Motor neuron (in vitro differentiated cells): ENCODE results near the gene TANGO2. TPM values are rescaled to one million over a fixed set of nuclear protein-coding genes. Genes with fewer than 3 reads are reported as not detected.
A peak's percentile ranks its signal among the peaks of the same experiment; 100 is the strongest.

Source experiments
- ATAC-seq, 8 experiments: fragments of 200-7000 bp; cut with Tn5 transposase; replicated peaks in 6 of 8; 2 replicates each; pipeline ENCODE4 v1.8.0; 2021; ENCODE audit warnings: mild to moderate bottlenecking in 8 of 8, moderate library complexity in 8 of 8
- H3K27ac ChIP-seq, 2 donors: fragments of 250-450 bp; sonication (Bioruptor Pico); 2 replicates each; pipeline ENCODE4 v1.9.0; 2021; ENCODE audit warnings: antibody characterized with exemption in 2 of 2, mild to moderate bottlenecking in 2 of 2, moderate library complexity in 1 of 2
- H3K4me1 ChIP-seq, 2 donors: fragments of 250-450 bp; sonication (Bioruptor Pico); replicated peaks in 1 of 2; 2 replicates each; pipeline ENCODE4 v1.6.1; 2021; ENCODE audit warnings: antibody characterized with exemption in 2 of 2, mild to moderate bottlenecking in 2 of 2, moderate library complexity in 1 of 2
- H3K4me3 ChIP-seq, 5 donors: fragments of 250-450 bp; sonication (Bioruptor Pico); 2 replicates each; pipeline ENCODE4 v1.9.0; 2021; ENCODE audit warnings: antibody characterized with exemption in 5 of 5, mild to moderate bottlenecking in 5 of 5, moderate library complexity in 4 of 5
- WGBS, 10 experiments: fragments of 450-650 bp; shearing (Covaris generic); methylation state at CpG; one replicate each; pipeline ENCODE4 v1.0.0; 2022; 5-methylcytosine and 5-hydroxymethylcytosine counted together
- in situ Hi-C, 9 experiments: fragments of 400-800 bp; cut with MboI; loops; one replicate each; pipeline ENCODE4 v1.15.0; 2021; ENCODE audit warnings: low sequenced_read_pairs in 9 of 9, low pct_unique_long_range_greater_than_20kb in 2 of 9; ENCODE audit not compliant: unreplicated experiment in 9 of 9
- total RNA-seq, 8 experiments: library from RNA; unstranded; fragments of 300-600 nt; gene quantifications; 2 replicates each; pipeline versions ENCODE4 v1.2.3 to v1.2.4, GENCODE V29; 2022

Gene TANGO2
- total RNA-seq, 8 experiments from 2014 or later = 5.4 to 36.3 (median 14.5) TPM

- no peak for ATAC-seq
- H3K4me1 ChIP-seq = peaks cover 48 to 52% of the 10 kb centered on the region in 2 donors
- 13 to 71% (median 57%) methylated on average over 1 to 2 of the region's 2 CpGs; no CpG with 5 or more reads in 3 of the 10 experiments for WGBS, 10 experiments
- H3K27ac ChIP-seq = peak overlapping the region in 1 of 2 donors; percentile 33
- no peak overlapping the region for H3K4me3 ChIP-seq
- in situ Hi-C loops = no loop called here
These were observed 18.3 kb upstream of the TANGO2 start for GRCh38 chr22:20002636-20003035.

GRCh38 chr22:20003304-20003703 is 17.6 kb upstream of the TANGO2 start:
- in situ Hi-C loops = no loop called here
- WGBS, 10 experiments = 62 to 100% (median 91%) methylated on average over 1 of the region's 1 CpG
- Histone ChIP-seq H3K4me3 (no peak overlapping the region), H3K27ac (no peak overlapping the region), H3K4me1 (peaks cover 41 to 45% of the 10 kb centered on the region in 2 donors)
- ATAC-seq = no peak

- WGBS, 10 experiments = 17 to 100% (median 88%) methylated on average over 2 to 3 of the region's 3 CpGs
- Histone ChIP-seq H3K27ac (no peak overlapping the region), H3K4me1 (peaks cover 30 to 33% of the 10 kb centered on the region in 2 donors), H3K4me3 (no peak overlapping the region)
- in situ Hi-C loops = no loop called here
- no peak for ATAC-seq
These were observed 16.4 kb upstream of the TANGO2 start for GRCh38 chr22:20004464-20004863.

- no peak overlapping the region for H3K4me3 ChIP-seq
- in situ Hi-C loops = no loop called here
- ATAC-seq = peak in 5 of 8 experiments; percentile 17 to 58 (median 31)
- WGBS, 10 experiments = 78 to 100% (median 84%) methylated on average over 1 to 6 of the region's 11 CpGs; no CpG with 5 or more reads in 2 of the 10 experiments
- no peak overlapping the region for H3K27ac ChIP-seq
- H3K4me1 ChIP-seq = peaks cover 12 to 19% of the 10 kb centered on the region in 2 donors
These were observed 12.5 kb upstream of the TANGO2 start for GRCh38 chr22:20008221-20008995.

- Histone ChIP-seq H3K27ac (no peak overlapping the region), H3K4me3 (no peak overlapping the region), H3K4me1 (peaks cover 15 to 19% of the 10 kb centered on the region in 2 donors)
- WGBS, 10 experiments = 91 to 100% (median 100%) methylated on average over 1 to 6 of the region's 9 CpGs; no CpG with 5 or more reads in 4 of the 10 experiments
- no peak for ATAC-seq
- in situ Hi-C loops = no loop called here
These were observed 11.9 kb upstream of the TANGO2 start for GRCh38 chr22:20009018-20009491.

GRCh38 chr22:20009582-20010306 is 11.2 kb upstream of the TANGO2 start:
- no peak overlapping the region for H3K4me3 ChIP-seq
- H3K4me1 ChIP-seq = peaks cover 15 to 19% of the 10 kb centered on the region in 2 donors
- WGBS, 10 experiments = 77 to 100% (median 98%) methylated on average over 2 to 6 of the region's 8 CpGs; no CpG with 5 or more reads in 6 of the 10 experiments
- in situ Hi-C loops = loop anchor here in 1 of 9 experiments (10.0 kb wide), 1 partner anchor 55 kb away; no protein-coding TSS in a partner anchor
- H3K27ac ChIP-seq = peak overlapping the region in 1 of 2 donors; percentile 13
- no peak for ATAC-seq

GRCh38 chr22:20010307-20011122 is 10.4 kb upstream of the TANGO2 start:
- Histone ChIP-seq H3K4me3 (no peak overlapping the region), H3K4me1 (peaks cover 20% of the 10 kb centered on the region in 2 donors), H3K27ac (peak overlapping the region; percentile 21 to 47)
- 65 to 100% (median 90%) methylated on average over 2 to 6 of the region's 14 CpGs; no CpG with 5 or more reads in 3 of the 10 experiments for WGBS, 10 experiments
- in situ Hi-C loops = loop anchor here in 1 of 9 experiments (10.0 kb wide), 1 partner anchor 56 kb away; no protein-coding TSS in a partner anchor
- peak in 2 of 8 experiments; percentile 7 to 17 for ATAC-seq

GRCh38 chr22:20011123-20011992 is 9.6 kb upstream of the TANGO2 start:
- Histone ChIP-seq H3K27ac (peak overlapping the region; percentile 13 to 47), H3K4me3 (no peak overlapping the region), H3K4me1 (peaks cover 22 to 24% of the 10 kb centered on the region in 2 donors)
- WGBS, 10 experiments = 22 to 100% (median 80%) methylated on average over 1 to 3 of the region's 20 CpGs; no CpG with 5 or more reads in 3 of the 10 experiments
- in situ Hi-C loops = loop anchor here in 1 of 9 experiments (10.0 kb wide), 1 partner anchor 57 kb away; no protein-coding TSS in a partner anchor
- ATAC-seq = peak in 2 of 8 experiments; percentile 9 to 22

GRCh38 chr22:20011993-20012740 is 8.7 kb upstream of the TANGO2 start:
- 100% methylated on average over 1 of the region's 7 CpGs; no CpG with 5 or more reads in 8 of the 10 experiments for WGBS, 10 experiments
- H3K27ac ChIP-seq = no peak overlapping the region
- no peak for ATAC-seq
- in situ Hi-C loops = loop anchor here in 1 of 9 experiments (10.0 kb wide), 1 partner anchor 57 kb away; no protein-coding TSS in a partner anchor
- peaks cover 22 to 24% of the 10 kb centered on the region in 2 donors for H3K4me1 ChIP-seq
- H3K4me3 ChIP-seq = no peak overlapping the region

- WGBS, 10 experiments = 73 to 100% methylated on average over 1 to 4 of the region's 10 CpGs; no CpG with 5 or more reads in 8 of the 10 experiments
- Histone ChIP-seq H3K27ac (peak overlapping the region in 1 of 2 donors; percentile 7), H3K4me3 (no peak overlapping the region), H3K4me1 (peaks cover 22 to 27% of the 10 kb centered on the region in 2 donors)
- no peak for ATAC-seq
- in situ Hi-C loops = loop anchor here in 1 of 9 experiments (10.0 kb wide), 1 partner anchor 58 kb away; no protein-coding TSS in a partner anchor
These were observed 8.1 kb upstream of the TANGO2 start for GRCh38 chr22:20012741-20013331.
